NCI-H345 treated with DMSO at 0.1 percent for 48 hours (cell line): ENCODE results near the gene UVSSA.
"Not testable (repeated sequence)": the region's sequence is repeated elsewhere in the genome, so short reads cannot be mapped to it uniquely, and the experiment has no call there.

Experiments
- DNase-seq: peaks from one replicate; lab custom pipeline; 2025; ENCODE audit not compliant: unreplicated experiment; lab: John Stamatoyannopoulos, UW

Gene UVSSA

GRCh38 chr4:1385373-1386340, 38.6 kb downstream of the UVSSA start:
- no peak for DNase-seq

- DNase-seq = not testable (repeated sequence)
Observed at GRCh38 chr4:1393363-1393762, 46.4 kb downstream of the UVSSA start.

GRCh38 chr4:1393866-1394265, 46.9 kb downstream of the UVSSA start:
- no peak for DNase-seq

GRCh38 chr4:1394554-1395388, 47.8 kb downstream of the UVSSA start:
- DNase-seq = not testable (repeated sequence)

- DNase-seq = not testable (repeated sequence)
Observed at GRCh38 chr4:1395389-1395820, 48.4 kb downstream of the UVSSA start.

GRCh38 chr4:1395941-1396805, 49.2 kb downstream of the UVSSA start:
- no peak for DNase-seq

GRCh38 chr4:1396806-1397455, 49.9 kb downstream of the UVSSA start:
- no peak for DNase-seq

- no peak for DNase-seq
Observed at GRCh38 chr4:1398681-1399507, 51.9 kb downstream of the UVSSA start.

- DNase-seq = no peak
Observed at GRCh38 chr4:1399508-1400190, 52.6 kb downstream of the UVSSA start.

- no peak for DNase-seq
Observed at GRCh38 chr4:1400191-1400805, 53.3 kb downstream of the UVSSA start.

GRCh38 chr4:1400831-1401408, 53.9 kb downstream of the UVSSA start:
- DNase-seq = no peak

GRCh38 chr4:1401409-1402020, 54.5 kb downstream of the UVSSA start:
- DNase-seq = no peak

GRCh38 chr4:1402021-1402515, 55.1 kb downstream of the UVSSA start:
- DNase-seq = no peak

GRCh38 chr4:1402516-1403091, 55.6 kb downstream of the UVSSA start:
- no peak for DNase-seq

- DNase-seq = no peak
Observed at GRCh38 chr4:1403177-1403583, 56.2 kb downstream of the UVSSA start.

GRCh38 chr4:1403591-1404572, 56.9 kb downstream of the UVSSA start:
- no peak for DNase-seq
